Smooth muscle cell (in vitro differentiated cells): Measurements from ENCODE around the gene SHMT1. TPM values are rescaled to one million over a fixed set of nuclear protein-coding genes. Genes with fewer than 3 reads are reported as not detected.
"Not testable (repeated sequence)": the region's sequence is repeated elsewhere in the genome, so short reads cannot be mapped to it uniquely, and the experiment has no call there.

Source experiments
- DNase-seq: peaks from one replicate; lab custom pipeline; 2025; ENCODE audit not compliant: unreplicated experiment; lab: John Stamatoyannopoulos, UW
- H2AFZ ChIP-seq: fragments of 200-600 bp; sonication (generic); 2 replicates; pipeline ENCODE4 v1.6.0; 2016; ENCODE audit warnings: antibody characterized with exemption, low read depth, mild to moderate bottlenecking
- H3F3A ChIP-seq: fragments of 200-600 bp; sonication (generic); 2 replicates; pipeline ENCODE4 v1.6.0; 2017; ENCODE audit warnings: antibody characterized with exemption, low read depth
- H3K27ac ChIP-seq: fragments of 200-600 bp; sonication (generic); 2 replicates; pipeline ENCODE4 v1.5.1; 2016; ENCODE audit warnings: low read depth, mild to moderate bottlenecking
- H3K27me3 ChIP-seq: fragments of 200-600 bp; sonication (generic); 2 replicates; pipeline ENCODE4 v1.6.1; 2016; ENCODE audit warnings: low read depth, mild to moderate bottlenecking
- H3K36me3 ChIP-seq: fragments of 200-600 bp; sonication (generic); 2 replicates; pipeline ENCODE4 v1.5.1; 2016; ENCODE audit warnings: low read depth
- H3K4me1 ChIP-seq: fragments of 200-600 bp; sonication (generic); 2 replicates; pipeline ENCODE4 v1.5.1; 2016; ENCODE audit warnings: low read depth
- H3K4me2 ChIP-seq: fragments of 200-600 bp; sonication (generic); 2 replicates; pipeline ENCODE4 v1.6.0; 2016; ENCODE audit warnings: mild to moderate bottlenecking
- H3K4me3 ChIP-seq: fragments of 200-600 bp; sonication (generic); 2 replicates; pipeline ENCODE4 v1.5.1; 2016; ENCODE audit warnings: mild to moderate bottlenecking
- H3K79me2 ChIP-seq: fragments of 200-600 bp; sonication (generic); 2 replicates; pipeline ENCODE4 v1.6.0; 2016; ENCODE audit warnings: low read depth, mild to moderate bottlenecking
- H3K9ac ChIP-seq: fragments of 200-600 bp; sonication (generic); 2 replicates; pipeline ENCODE4 v1.6.0; 2016; ENCODE audit warnings: low read depth
- H3K9me3 ChIP-seq: fragments of 200-600 bp; sonication (generic); replicated peaks from 2 replicates; pipeline ENCODE4 v1.5.1; 2016; ENCODE audit warnings: low read depth
- H4K20me1 ChIP-seq: fragments of 200-600 bp; sonication (generic); 2 replicates; pipeline ENCODE4 v1.6.0; 2016; ENCODE audit warnings: low read depth
- WGBS: methylation state at CpG from one replicate; pipeline ENCODE4 v1.1.7; 2016; ENCODE audit warnings: low lambda C conversion rate; 5-methylcytosine and 5-hydroxymethylcytosine counted together
- polyA plus RNA-seq: library from polyadenylated mRNA; unstranded; fragments of >200 nt; fragmentation: Nextera tagmentation; extraction: Ambion mirVana; gene quantifications from 2 replicates; pipeline ENCODE4 v1.2.1, GENCODE V29; 2016
- total RNA-seq: library from RNA; depleted of rRNA; stranded (reverse); fragments of >200 nt; gene quantifications from 2 replicates; pipeline ENCODE4 v1.2.3, GENCODE V29; 2014

The SHMT1 gene
- total and polyA plus RNA-seq, 2 experiments from 2014 or later = 4.1 to 10.3 TPM

GRCh38 chr17:18403166-18403565 is 39.8 kb upstream of the SHMT1 start:
- not testable (repeated sequence) for H3K9me3 ChIP-seq, DNase-seq, H3K27me3 ChIP-seq, H4K20me1 ChIP-seq, H3K4me3 ChIP-seq, H2AFZ ChIP-seq, H3K9ac ChIP-seq, H3K27ac ChIP-seq, H3F3A ChIP-seq, H3K4me1 ChIP-seq, H3K36me3 ChIP-seq, H3K4me2 ChIP-seq, H3K79me2 ChIP-seq
- WGBS = 40% methylated on average over 4 of the region's 5 CpGs

DNA sequence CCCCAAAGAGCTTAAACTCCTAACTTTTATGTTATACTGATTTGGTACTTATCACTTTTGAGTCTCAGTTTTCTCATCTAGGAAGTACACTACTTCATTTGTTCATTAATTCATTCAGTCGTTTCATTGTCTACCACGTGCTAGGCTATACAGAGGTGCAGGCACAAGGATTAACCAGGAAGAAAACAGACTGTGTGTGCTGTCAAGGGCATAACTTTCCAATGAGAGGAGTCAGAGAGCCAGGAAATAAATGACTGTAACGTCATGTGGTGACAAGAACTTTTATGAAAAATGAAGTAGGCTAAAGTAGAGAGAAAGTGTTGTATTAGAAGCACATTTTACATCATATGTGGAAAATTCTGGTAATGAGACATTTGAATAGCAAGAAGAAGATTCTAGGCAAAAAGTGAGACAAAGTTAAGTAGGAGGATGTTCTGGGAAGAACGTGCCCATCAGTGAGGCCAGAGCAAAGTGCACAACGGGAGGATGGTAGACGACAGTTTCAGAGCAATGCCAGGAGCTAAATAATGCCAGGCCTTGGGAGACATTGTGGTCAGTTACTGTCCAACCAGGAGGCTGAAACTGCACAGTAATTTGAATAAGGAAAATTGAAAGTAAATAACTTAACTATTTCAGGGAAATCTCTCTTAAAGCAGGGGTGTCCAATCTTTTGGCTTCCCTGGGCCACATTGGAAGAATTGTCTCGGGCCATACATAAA is 38.7 kb upstream of the SHMT1 start:
- not testable (repeated sequence) for H3K4me1 ChIP-seq, H3K4me2 ChIP-seq, H3F3A ChIP-seq, H3K79me2 ChIP-seq, H2AFZ ChIP-seq, H3K36me3 ChIP-seq, H3K9ac ChIP-seq, DNase-seq, H4K20me1 ChIP-seq, H3K4me3 ChIP-seq, H3K9me3 ChIP-seq, H3K27ac ChIP-seq, H3K27me3 ChIP-seq
- 78% methylated on average over 7 of the region's 7 CpGs for WGBS

GRCh38 chr17:18388728-18389127 is 25.4 kb upstream of the SHMT1 start:
- not testable (repeated sequence) for H3K27ac ChIP-seq, H2AFZ ChIP-seq, H3K27me3 ChIP-seq, H3K36me3 ChIP-seq, H3K4me3 ChIP-seq, H3K79me2 ChIP-seq, H3K4me2 ChIP-seq, H4K20me1 ChIP-seq, H3K9me3 ChIP-seq, H3K9ac ChIP-seq, H3K4me1 ChIP-seq, H3F3A ChIP-seq, DNase-seq
- WGBS = 92% methylated on average over 6 of the region's 10 CpGs

GRCh38 chr17:18388266-18388665 is 24.9 kb upstream of the SHMT1 start:
- H3K4me1 ChIP-seq, H4K20me1 ChIP-seq, H3K9me3 ChIP-seq, H3K4me3 ChIP-seq, H2AFZ ChIP-seq, H3K27ac ChIP-seq, H3K27me3 ChIP-seq, H3K9ac ChIP-seq, DNase-seq, H3F3A ChIP-seq, H3K4me2 ChIP-seq, H3K79me2 ChIP-seq, H3K36me3 ChIP-seq: not testable (repeated sequence)
- WGBS = 88% methylated on average over 4 of the region's 4 CpGs

DNA sequence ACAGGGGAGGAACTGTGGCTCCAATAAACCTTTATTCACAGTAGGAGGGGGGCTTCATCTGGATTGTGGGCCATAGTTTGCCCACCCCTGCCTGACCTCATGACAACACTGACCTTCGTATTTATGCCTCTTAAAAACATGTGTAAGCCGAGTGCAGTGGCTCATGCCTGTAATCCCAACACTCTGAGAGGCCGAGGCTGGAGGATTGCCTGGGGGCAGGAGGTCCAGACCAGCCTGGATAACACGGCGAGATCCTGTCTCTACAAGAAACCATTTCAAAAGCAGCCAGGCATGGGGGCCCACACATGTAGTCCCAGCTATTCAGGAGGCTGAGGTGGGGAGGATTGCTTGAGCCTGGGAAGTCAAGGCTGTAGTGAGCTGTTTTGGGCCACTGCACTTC is 24.2 kb upstream of the SHMT1 start:
- not testable (repeated sequence) for H3K4me3 ChIP-seq, H3K9ac ChIP-seq, H3K79me2 ChIP-seq, H3K4me2 ChIP-seq, H3K36me3 ChIP-seq, H3K9me3 ChIP-seq, DNase-seq, H2AFZ ChIP-seq, H3K27ac ChIP-seq, H3F3A ChIP-seq, H4K20me1 ChIP-seq, H3K4me1 ChIP-seq, H3K27me3 ChIP-seq
- 59% methylated on average over 5 of the region's 5 CpGs for WGBS

DNA sequence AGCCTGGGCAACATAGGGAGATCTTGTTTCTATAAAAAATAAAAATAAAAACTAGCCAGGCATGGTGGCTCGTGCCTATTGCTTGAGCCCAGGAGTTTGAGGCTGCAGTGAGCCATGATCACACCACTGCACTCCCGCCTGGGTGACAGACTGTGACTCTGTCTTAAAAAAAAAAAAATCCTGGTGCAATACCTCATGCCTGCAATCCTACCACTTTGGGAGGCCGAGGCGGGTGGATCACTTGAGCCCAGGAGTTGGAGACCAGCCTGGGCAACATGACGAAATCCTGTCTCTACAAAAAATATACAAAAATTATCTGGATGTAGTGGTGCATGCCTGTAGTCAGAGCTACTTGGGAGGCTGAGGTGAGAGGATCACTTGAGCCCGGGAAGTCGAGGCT is 20.9 kb upstream of the SHMT1 start:
- H2AFZ ChIP-seq, H3F3A ChIP-seq, H3K27me3 ChIP-seq, H3K4me1 ChIP-seq, H3K36me3 ChIP-seq, DNase-seq, H3K27ac ChIP-seq, H3K9ac ChIP-seq, H3K79me2 ChIP-seq, H3K4me3 ChIP-seq, H3K9me3 ChIP-seq, H3K4me2 ChIP-seq, H4K20me1 ChIP-seq: not testable (repeated sequence)
- 91% methylated on average over 7 of the region's 7 CpGs for WGBS

- not testable (repeated sequence) for H3K4me2 ChIP-seq, H4K20me1 ChIP-seq, H3K4me3 ChIP-seq, H3K9ac ChIP-seq, H3K9me3 ChIP-seq, DNase-seq, H3K27ac ChIP-seq, H3K79me2 ChIP-seq, H3K4me1 ChIP-seq, H3K27me3 ChIP-seq, H3F3A ChIP-seq, H2AFZ ChIP-seq, H3K36me3 ChIP-seq
- 77% methylated on average over 12 of the region's 36 CpGs for WGBS
These were observed 19.7 kb upstream of the SHMT1 start for GRCh38 chr17:18383079-18383481.
